GM23338 (cell line): ENCODE results near the gene COA8. TPM values are rescaled to one million over a fixed set of nuclear protein-coding genes. Genes with fewer than 3 reads are reported as not detected.

ENCODE experiments used
- ATAC-seq: fragments of 200-7000 bp; cut with Tn5 transposase; 3 replicates; pipeline ENCODE4 v1.9.1; 2020
- DNase-seq: peaks from one replicate; pipeline ENCODE4 v3.0.0-alpha.2; 2015; ENCODE audit warnings: low spot score
- H2AFZ ChIP-seq: fragments of 200-600 bp; sonication (generic); 2 replicates; pipeline ENCODE4 v1.8.0; 2016; ENCODE audit warnings: antibody characterized with exemption, mild to moderate bottlenecking, moderate library complexity
- H3F3A ChIP-seq: fragments of 200-600 bp; sonication (generic); replicated peaks from 2 replicates; pipeline ENCODE4 v1.8.0; 2017; ENCODE audit warnings: antibody characterized with exemption, mixed run types, low read depth
- H3K27ac ChIP-seq: fragments of 200-600 bp; sonication (generic); 2 replicates; pipeline ENCODE4 v1.6.1; 2016; ENCODE audit warnings: low read depth
- H3K27me3 ChIP-seq: fragments of 200-600 bp; sonication (generic); 2 replicates; pipeline ENCODE4 v1.8.0; 2016; ENCODE audit warnings: mild to moderate bottlenecking, mixed run types, moderate library complexity; ENCODE audit not compliant: insufficient read depth
- H3K36me3 ChIP-seq: fragments of 200-600 bp; sonication (generic); 2 replicates; pipeline ENCODE4 v1.8.0; 2016; ENCODE audit warnings: mild to moderate bottlenecking; ENCODE audit not compliant: insufficient read depth
- H3K4me1 ChIP-seq: fragments of 200-600 bp; sonication (generic); 2 replicates; pipeline ENCODE4 v1.8.0; 2016; ENCODE audit warnings: mild to moderate bottlenecking, moderate library complexity; ENCODE audit not compliant: insufficient read depth
- H3K4me2 ChIP-seq: fragments of 200-600 bp; sonication (generic); 2 replicates; pipeline ENCODE4 v1.7.1; 2017; ENCODE audit warnings: mixed run types
- H3K4me3 ChIP-seq: fragments of 200-600 bp; sonication (generic); 2 replicates; pipeline ENCODE4 v1.6.1; 2016; ENCODE audit warnings: mixed run types
- H3K79me2 ChIP-seq: fragments of 200-600 bp; sonication (generic); replicated peaks from 2 replicates; pipeline ENCODE4 v1.8.0; 2017; ENCODE audit warnings: mild to moderate bottlenecking; ENCODE audit not compliant: insufficient read depth
- H3K9me2 ChIP-seq: fragments of 200-600 bp; sonication (generic); 2 replicates; pipeline ENCODE4 v1.8.0; 2017; ENCODE audit not compliant: insufficient read depth
- H4K20me1 ChIP-seq: fragments of 200-600 bp; sonication (generic); replicated peaks from 2 replicates; pipeline ENCODE4 v1.8.0; 2017; ENCODE audit warnings: mild to moderate bottlenecking; ENCODE audit not compliant: insufficient read depth
- H3K27ac Mint-ChIP-seq: 2 replicates; pipeline ENCODE4 v1.8.0; 2020; ENCODE audit warnings: inconsistent platforms, mild to moderate bottlenecking, moderate library complexity, mixed read lengths
- H3K27me3 Mint-ChIP-seq: 3 replicates; pipeline ENCODE4 v1.8.0; 2022; ENCODE audit warnings: low read depth, mild to moderate bottlenecking, moderate library complexity, mixed read lengths, inconsistent platforms; ENCODE audit not compliant: insufficient read depth, poor library complexity
- H3K36me3 Mint-ChIP-seq: 3 replicates; pipeline ENCODE4 v1.8.0; 2021; ENCODE audit warnings: low read depth, mild to moderate bottlenecking, inconsistent platforms, moderate library complexity, mixed read lengths
- H3K4me1 Mint-ChIP-seq: 3 replicates; pipeline ENCODE4 v1.8.0; 2020; ENCODE audit warnings: mild to moderate bottlenecking, inconsistent platforms, mixed read lengths
- H3K4me3 Mint-ChIP-seq: 3 replicates; pipeline ENCODE4 v1.8.0; 2021; ENCODE audit warnings: moderate library complexity, mild to moderate bottlenecking, inconsistent platforms, mixed read lengths
- H3K9me3 Mint-ChIP-seq: 3 replicates; pipeline ENCODE4 v1.8.0; 2020; ENCODE audit warnings: moderate library complexity, mild to moderate bottlenecking, inconsistent platforms, mixed read lengths
- CREB1 ChIP-seq: fragments of 250-450 bp; sonication (Bioruptor Pico); IDR thresholded peaks from 2 replicates; pipeline ENCODE4 v1.5.0; 2020; ENCODE audit warnings: low read depth, mild to moderate bottlenecking, moderate library complexity
- EZH2 ChIP-seq: fragments of 200-600 bp; sonication (generic); IDR thresholded peaks from one replicate; pipeline ENCODE4 v1.8.0; 2017; ENCODE audit warnings: antibody characterized with exemption, mild to moderate bottlenecking, low read depth; ENCODE audit not compliant: unreplicated experiment
- EZH2phosphoT487 ChIP-seq: fragments of 200-600 bp; sonication (generic); IDR thresholded peaks from one replicate; pipeline ENCODE4 v1.8.1; 2018; ENCODE audit warnings: antibody characterized with exemption; ENCODE audit not compliant: unreplicated experiment
- JUNB ChIP-seq: IDR thresholded peaks from one replicate; pipeline ENCODE4 v1.6.1; 2016; ENCODE audit warnings: antibody characterized with exemption; ENCODE audit not compliant: unreplicated experiment
- NANOG ChIP-seq: IDR thresholded peaks from 2 replicates; pipeline ENCODE4 v1.6.1; 2016; ENCODE audit warnings: antibody characterized with exemption, borderline replicate concordance
- POLR2AphosphoS5 ChIP-seq: IDR thresholded peaks from 2 replicates; pipeline ENCODE4 v1.6.1; 2016; ENCODE audit warnings: antibody characterized with exemption, low read depth
- STAT1 ChIP-seq: IDR thresholded peaks from one replicate; pipeline ENCODE4 v1.6.1; 2016; ENCODE audit warnings: antibody characterized with exemption; ENCODE audit not compliant: unreplicated experiment
- ZNF114 ChIP-seq: fragments of 250-450 bp; sonication (Bioruptor Pico); IDR thresholded peaks from 2 replicates; pipeline ENCODE4 v1.5.0; 2020; ENCODE audit warnings: mild to moderate bottlenecking, moderate library complexity
- ZNF331 ChIP-seq: fragments of 250-450 bp; sonication (Bioruptor Pico); IDR thresholded peaks from 2 replicates; pipeline ENCODE4 v1.5.0; 2020; ENCODE audit warnings: low read depth, mild to moderate bottlenecking, moderate library complexity
- polyA plus RNA-seq: library from polyadenylated mRNA; unstranded; fragments of >200 nt; fragmentation: Nextera tagmentation; extraction: Ambion mirVana; gene quantifications from 2 replicates; pipeline ENCODE4 v1.2.1, GENCODE V29; 2016
- total RNA-seq: library from RNA; depleted of rRNA; stranded (reverse); fragments of >200 nt; shearing (Covaris generic); gene quantifications from 2 replicates; pipeline ENCODE4 v1.2.3, GENCODE V29; 2014
- TF ChIP-seq, protein P1 (sequence below): IDR thresholded peaks from 2 replicates; pipeline ENCODE4 v1.6.1; 2016; ENCODE audit warnings: antibody characterized with exemption
- TF ChIP-seq, protein P2 (sequence below): fragments of 250-450 bp; sonication (Bioruptor Pico); IDR thresholded peaks from 2 replicates; pipeline ENCODE4 v1.5.0; 2020; ENCODE audit warnings: mild to moderate bottlenecking, moderate library complexity
- TF ChIP-seq, protein P3 (sequence below), 2 experiments: fragments of 200-600 bp in 1 of 2; sonication (generic) in 1 of 2; conservative IDR thresholded peaks; 2 replicates each; pipeline versions ENCODE4 v1.5.1 to v1.6.1; 2016 to 2017; ENCODE audit warnings: antibody characterized with exemption in 2 of 2, low read depth in 2 of 2, mild to moderate bottlenecking in 2 of 2, moderate library complexity in 1 of 2
- TF ChIP-seq, protein P4 (sequence below): IDR thresholded peaks from one replicate; pipeline ENCODE4 v1.6.1; 2018; ENCODE audit warnings: antibody characterized with exemption; ENCODE audit not compliant: unreplicated experiment

Gene COA8
- total and polyA plus RNA-seq, 2 experiments from 2014 or later, result 61.3 to 130 TPM

DNA sequence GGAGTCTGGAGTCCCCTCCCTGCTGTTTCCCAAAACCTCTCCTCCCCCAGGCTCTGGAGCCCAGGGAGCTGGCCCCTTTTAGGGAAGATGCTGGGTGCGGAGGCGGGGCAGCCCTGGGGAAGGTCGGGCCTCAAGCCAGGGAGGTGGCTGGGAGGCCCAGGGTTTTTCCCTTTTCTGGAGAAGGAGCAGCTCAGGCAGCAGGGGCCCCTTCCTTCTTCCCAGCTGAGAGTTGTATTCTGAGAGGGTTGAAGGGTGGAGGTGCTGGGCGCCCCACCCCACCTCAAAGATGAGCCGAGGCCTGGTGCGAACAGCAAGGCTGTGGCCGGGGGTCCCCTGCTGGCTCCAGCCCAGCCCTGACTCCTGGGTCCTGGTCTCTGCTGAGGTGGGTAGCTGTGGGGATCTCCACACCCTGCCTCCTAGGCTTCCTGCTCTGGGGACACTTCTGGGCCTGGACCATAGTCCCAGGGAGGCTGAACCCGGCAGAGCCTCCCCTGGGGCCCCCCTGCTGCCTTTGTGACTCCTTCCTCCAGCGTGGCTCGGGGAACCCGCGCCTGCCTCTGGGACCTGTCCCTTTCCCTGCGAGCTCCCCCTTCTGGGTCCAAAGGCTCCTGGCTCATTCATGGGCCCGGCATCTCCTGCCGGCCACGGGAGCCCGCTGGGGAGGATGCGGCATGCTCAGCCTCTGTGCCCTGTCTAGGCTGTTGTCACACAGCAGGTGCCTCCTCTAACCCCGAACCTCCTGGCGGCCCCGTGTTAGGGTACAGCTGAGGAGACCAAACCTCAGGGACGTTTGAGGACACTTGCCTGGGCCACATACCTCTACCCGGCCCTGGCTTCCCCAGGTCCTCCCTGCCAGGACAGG lies 29.4 kb upstream of the COA8 start:
- H3K9me3 Mint-ChIP-seq, result no peaks in the 10 kb centered on the region; the same call in 2 of the 3 replicates
- peaks cover 14% of the 10 kb centered on the region for H3K27me3 Mint-ChIP-seq
- no peak overlapping the region for H3K4me3 Mint-ChIP-seq
- Histone ChIP-seq H3K4me3 (no peak overlapping the region), H3K27me3 (no peaks in the 10 kb centered on the region), H3K4me2 (no peak overlapping the region), H3F3A (0 out of 2 replicates have a peak, but pooled peaks cover 4% of the 10 kb centered on the region), H3K79me2 (peaks cover 22% of the 10 kb centered on the region), H3K27ac (no peak overlapping the region), H4K20me1 (peaks cover 10% of the 10 kb centered on the region), H3K9me2 (no peaks in the 10 kb centered on the region), H3K36me3 (no peaks in the 10 kb centered on the region), H2AFZ (no peak overlapping the region), H3K4me1 (peaks cover 2% of the 10 kb centered on the region; the same call in 1 of the 2 replicates)
- no peak overlapping the region for H3K27ac Mint-ChIP-seq
- no peak for DNase-seq
- ATAC-seq, result no peak
- peaks cover 12% of the 10 kb centered on the region for H3K4me1 Mint-ChIP-seq
- peaks cover 4% of the 10 kb centered on the region; the same call in 1 of the 3 replicates for H3K36me3 Mint-ChIP-seq
- no peak for TF ChIP-seq EZH2phosphoT487
- TF ChIP-seq, protein P1, sequence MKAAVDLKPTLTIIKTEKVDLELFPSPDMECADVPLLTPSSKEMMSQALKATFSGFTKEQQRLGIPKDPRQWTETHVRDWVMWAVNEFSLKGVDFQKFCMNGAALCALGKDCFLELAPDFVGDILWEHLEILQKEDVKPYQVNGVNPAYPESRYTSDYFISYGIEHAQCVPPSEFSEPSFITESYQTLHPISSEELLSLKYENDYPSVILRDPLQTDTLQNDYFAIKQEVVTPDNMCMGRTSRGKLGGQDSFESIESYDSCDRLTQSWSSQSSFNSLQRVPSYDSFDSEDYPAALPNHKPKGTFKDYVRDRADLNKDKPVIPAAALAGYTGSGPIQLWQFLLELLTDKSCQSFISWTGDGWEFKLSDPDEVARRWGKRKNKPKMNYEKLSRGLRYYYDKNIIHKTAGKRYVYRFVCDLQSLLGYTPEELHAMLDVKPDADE, result no peak
- TF ChIP-seq EZH2, result no peak
- no peak for TF ChIP-seq STAT1
- TF ChIP-seq NANOG, result no peak
- no peak for TF ChIP-seq JUNB
- no peak for TF ChIP-seq CREB1 (CRISPR knock-in tag)
- TF ChIP-seq ZNF114 (CRISPR knock-in tag), result no peak
- no peak for TF ChIP-seq ZNF331 (CRISPR knock-in tag)
- no peak for TF ChIP-seq POLR2AphosphoS5
- TF ChIP-seq, protein P2, sequence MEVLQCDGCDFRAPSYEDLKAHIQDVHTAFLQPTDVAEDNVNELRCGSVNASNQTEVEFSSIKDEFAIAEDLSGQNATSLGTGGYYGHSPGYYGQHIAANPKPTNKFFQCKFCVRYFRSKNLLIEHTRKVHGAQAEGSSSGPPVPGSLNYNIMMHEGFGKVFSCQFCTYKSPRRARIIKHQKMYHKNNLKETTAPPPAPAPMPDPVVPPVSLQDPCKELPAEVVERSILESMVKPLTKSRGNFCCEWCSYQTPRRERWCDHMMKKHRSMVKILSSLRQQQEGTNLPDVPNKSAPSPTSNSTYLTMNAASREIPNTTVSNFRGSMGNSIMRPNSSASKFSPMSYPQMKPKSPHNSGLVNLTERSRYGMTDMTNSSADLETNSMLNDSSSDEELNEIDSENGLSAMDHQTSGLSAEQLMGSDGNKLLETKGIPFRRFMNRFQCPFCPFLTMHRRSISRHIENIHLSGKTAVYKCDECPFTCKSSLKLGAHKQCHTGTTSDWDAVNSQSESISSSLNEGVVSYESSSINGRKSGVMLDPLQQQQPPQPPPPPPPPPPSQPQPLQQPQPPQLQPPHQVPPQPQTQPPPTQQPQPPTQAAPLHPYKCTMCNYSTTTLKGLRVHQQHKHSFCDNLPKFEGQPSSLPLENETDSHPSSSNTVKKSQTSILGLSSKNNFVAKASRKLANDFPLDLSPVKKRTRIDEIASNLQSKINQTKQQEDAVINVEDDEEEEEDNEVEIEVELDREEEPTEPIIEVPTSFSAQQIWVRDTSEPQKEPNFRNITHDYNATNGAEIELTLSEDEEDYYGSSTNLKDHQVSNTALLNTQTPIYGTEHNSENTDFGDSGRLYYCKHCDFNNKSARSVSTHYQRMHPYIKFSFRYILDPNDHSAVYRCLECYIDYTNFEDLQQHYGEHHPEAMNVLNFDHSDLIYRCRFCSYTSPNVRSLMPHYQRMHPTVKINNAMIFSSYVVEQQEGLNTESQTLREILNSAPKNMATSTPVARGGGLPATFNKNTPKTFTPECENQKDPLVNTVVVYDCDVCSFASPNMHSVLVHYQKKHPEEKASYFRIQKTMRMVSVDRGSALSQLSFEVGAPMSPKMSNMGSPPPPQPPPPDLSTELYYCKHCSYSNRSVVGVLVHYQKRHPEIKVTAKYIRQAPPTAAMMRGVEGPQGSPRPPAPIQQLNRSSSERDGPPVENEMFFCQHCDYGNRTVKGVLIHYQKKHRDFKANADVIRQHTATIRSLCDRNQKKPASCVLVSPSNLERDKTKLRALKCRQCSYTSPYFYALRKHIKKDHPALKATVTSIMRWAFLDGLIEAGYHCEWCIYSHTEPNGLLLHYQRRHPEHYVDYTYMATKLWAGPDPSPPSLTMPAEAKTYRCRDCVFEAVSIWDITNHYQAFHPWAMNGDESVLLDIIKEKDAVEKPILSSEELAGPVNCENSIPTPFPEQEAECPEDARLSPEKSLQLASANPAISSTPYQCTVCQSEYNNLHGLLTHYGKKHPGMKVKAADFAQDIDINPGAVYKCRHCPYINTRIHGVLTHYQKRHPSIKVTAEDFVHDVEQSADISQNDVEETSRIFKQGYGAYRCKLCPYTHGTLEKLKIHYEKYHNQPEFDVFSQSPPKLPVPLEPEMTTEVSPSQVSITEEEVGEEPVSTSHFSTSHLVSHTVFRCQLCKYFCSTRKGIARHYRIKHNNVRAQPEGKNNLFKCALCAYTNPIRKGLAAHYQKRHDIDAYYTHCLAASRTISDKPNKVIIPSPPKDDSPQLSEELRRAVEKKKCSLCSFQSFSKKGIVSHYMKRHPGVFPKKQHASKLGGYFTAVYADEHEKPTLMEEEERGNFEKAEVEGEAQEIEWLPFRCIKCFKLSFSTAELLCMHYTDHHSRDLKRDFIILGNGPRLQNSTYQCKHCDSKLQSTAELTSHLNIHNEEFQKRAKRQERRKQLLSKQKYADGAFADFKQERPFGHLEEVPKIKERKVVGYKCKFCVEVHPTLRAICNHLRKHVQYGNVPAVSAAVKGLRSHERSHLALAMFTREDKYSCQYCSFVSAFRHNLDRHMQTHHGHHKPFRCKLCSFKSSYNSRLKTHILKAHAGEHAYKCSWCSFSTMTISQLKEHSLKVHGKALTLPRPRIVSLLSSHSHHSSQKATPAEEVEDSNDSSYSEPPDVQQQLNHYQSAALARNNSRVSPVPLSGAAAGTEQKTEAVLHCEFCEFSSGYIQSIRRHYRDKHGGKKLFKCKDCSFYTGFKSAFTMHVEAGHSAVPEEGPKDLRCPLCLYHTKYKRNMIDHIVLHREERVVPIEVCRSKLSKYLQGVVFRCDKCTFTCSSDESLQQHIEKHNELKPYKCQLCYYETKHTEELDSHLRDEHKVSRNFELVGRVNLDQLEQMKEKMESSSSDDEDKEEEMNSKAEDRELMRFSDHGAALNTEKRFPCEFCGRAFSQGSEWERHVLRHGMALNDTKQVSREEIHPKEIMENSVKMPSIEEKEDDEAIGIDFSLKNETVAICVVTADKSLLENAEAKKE (CRISPR knock-in tag), result no peak
- TF ChIP-seq, protein P3, sequence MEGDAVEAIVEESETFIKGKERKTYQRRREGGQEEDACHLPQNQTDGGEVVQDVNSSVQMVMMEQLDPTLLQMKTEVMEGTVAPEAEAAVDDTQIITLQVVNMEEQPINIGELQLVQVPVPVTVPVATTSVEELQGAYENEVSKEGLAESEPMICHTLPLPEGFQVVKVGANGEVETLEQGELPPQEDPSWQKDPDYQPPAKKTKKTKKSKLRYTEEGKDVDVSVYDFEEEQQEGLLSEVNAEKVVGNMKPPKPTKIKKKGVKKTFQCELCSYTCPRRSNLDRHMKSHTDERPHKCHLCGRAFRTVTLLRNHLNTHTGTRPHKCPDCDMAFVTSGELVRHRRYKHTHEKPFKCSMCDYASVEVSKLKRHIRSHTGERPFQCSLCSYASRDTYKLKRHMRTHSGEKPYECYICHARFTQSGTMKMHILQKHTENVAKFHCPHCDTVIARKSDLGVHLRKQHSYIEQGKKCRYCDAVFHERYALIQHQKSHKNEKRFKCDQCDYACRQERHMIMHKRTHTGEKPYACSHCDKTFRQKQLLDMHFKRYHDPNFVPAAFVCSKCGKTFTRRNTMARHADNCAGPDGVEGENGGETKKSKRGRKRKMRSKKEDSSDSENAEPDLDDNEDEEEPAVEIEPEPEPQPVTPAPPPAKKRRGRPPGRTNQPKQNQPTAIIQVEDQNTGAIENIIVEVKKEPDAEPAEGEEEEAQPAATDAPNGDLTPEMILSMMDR (conservative IDR thresholded peaks at IDR 0.05; ENCODE audit: low read depth in 2 of 2), result no peak
- TF ChIP-seq, protein P4, sequence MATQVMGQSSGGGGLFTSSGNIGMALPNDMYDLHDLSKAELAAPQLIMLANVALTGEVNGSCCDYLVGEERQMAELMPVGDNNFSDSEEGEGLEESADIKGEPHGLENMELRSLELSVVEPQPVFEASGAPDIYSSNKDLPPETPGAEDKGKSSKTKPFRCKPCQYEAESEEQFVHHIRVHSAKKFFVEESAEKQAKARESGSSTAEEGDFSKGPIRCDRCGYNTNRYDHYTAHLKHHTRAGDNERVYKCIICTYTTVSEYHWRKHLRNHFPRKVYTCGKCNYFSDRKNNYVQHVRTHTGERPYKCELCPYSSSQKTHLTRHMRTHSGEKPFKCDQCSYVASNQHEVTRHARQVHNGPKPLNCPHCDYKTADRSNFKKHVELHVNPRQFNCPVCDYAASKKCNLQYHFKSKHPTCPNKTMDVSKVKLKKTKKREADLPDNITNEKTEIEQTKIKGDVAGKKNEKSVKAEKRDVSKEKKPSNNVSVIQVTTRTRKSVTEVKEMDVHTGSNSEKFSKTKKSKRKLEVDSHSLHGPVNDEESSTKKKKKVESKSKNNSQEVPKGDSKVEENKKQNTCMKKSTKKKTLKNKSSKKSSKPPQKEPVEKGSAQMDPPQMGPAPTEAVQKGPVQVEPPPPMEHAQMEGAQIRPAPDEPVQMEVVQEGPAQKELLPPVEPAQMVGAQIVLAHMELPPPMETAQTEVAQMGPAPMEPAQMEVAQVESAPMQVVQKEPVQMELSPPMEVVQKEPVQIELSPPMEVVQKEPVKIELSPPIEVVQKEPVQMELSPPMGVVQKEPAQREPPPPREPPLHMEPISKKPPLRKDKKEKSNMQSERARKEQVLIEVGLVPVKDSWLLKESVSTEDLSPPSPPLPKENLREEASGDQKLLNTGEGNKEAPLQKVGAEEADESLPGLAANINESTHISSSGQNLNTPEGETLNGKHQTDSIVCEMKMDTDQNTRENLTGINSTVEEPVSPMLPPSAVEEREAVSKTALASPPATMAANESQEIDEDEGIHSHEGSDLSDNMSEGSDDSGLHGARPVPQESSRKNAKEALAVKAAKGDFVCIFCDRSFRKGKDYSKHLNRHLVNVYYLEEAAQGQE, result no peak
